OCI-LY7 (cell line): ENCODE data around the gene MAGOH. TPM values are rescaled to one million over a fixed set of nuclear protein-coding genes. Genes with fewer than 3 reads are reported as not detected.

ENCODE experiments used
- BruUV-seq: library from RNA; stranded (reverse); fragments of 400-500 nt; replicated peaks from 2 replicates; lab custom pipeline; 2021; lab: Mats Ljungman, UMichigan
- CTCF ChIA-PET: fragments of 300-600 bp; sonication (Branson Sonifier 250); formaldehyde crosslinking; loops from one replicate; lab custom pipeline; 2022; ENCODE audit warnings: antibody characterized with exemption; ENCODE audit not compliant: unreplicated experiment; lab: Charles Lee
- POLR2A ChIA-PET: fragments of 300-600 bp; sonication (Branson Sonifier 250); formaldehyde crosslinking; loops from one replicate; lab custom pipeline; 2022; ENCODE audit warnings: antibody characterized with exemption; lab: Charles Lee
- DNase-seq: peaks from one replicate; pipeline ENCODE4 v3.0.0-alpha.2; 2015; ENCODE audit warnings: low spot score
- H2AFZ ChIP-seq: fragments of 200-600 bp; sonication (generic), shearing (Covaris generic); 2 replicates; pipeline ENCODE4 v1.6.1; 2014; ENCODE audit warnings: mild to moderate bottlenecking, antibody characterized with exemption, low read length, moderate library complexity
- H3K27ac ChIP-seq: fragments of 200-600 bp; sonication (generic); 2 replicates; pipeline ENCODE4 v1.5.1; 2014; ENCODE audit warnings: mixed run types, low read depth, mild to moderate bottlenecking, moderate library complexity, low read length, inconsistent platforms; ENCODE audit not compliant: poor library complexity, severe bottlenecking
- H3K36me3 ChIP-seq: fragments of 200-600 bp; sonication (generic); 2 replicates; pipeline ENCODE4 v1.6.1; 2014; ENCODE audit warnings: mild to moderate bottlenecking, antibody characterized with exemption, low read length, moderate library complexity, mixed read lengths; ENCODE audit not compliant: insufficient read depth
- H3K4me1 ChIP-seq: fragments of 200-600 bp; sonication (generic); 2 replicates; pipeline ENCODE4 v1.5.1; 2014; ENCODE audit warnings: mild to moderate bottlenecking, low read length; ENCODE audit not compliant: insufficient read depth, poor library complexity, severe bottlenecking
- H3K4me2 ChIP-seq: fragments of 200-600 bp; sonication (generic); 2 replicates; pipeline ENCODE4 v1.6.1; 2014; ENCODE audit warnings: mild to moderate bottlenecking, low read length
- H3K4me3 ChIP-seq: fragments of 200-600 bp; sonication (generic); 2 replicates; pipeline ENCODE4 v1.5.1; 2014; ENCODE audit warnings: mild to moderate bottlenecking, low read depth, low read length; ENCODE audit not compliant: poor library complexity, severe bottlenecking
- H3K79me2 ChIP-seq: fragments of 200-600 bp; sonication (generic); 2 replicates; pipeline ENCODE4 v1.6.1; 2016; ENCODE audit warnings: low read depth, mild to moderate bottlenecking, low read length, moderate library complexity, mixed read lengths; ENCODE audit not compliant: insufficient read depth
- H3K9me2 ChIP-seq: fragments of 200-600 bp; sonication (generic); 2 replicates; pipeline ENCODE4 v1.6.1; 2016; ENCODE audit warnings: mild to moderate bottlenecking, low read length, mixed read lengths; ENCODE audit not compliant: insufficient read depth
- H3K9me3 ChIP-seq: fragments of 200-600 bp; sonication (generic); 2 replicates; pipeline ENCODE4 v1.6.1; 2014; ENCODE audit warnings: mild to moderate bottlenecking, mixed run types, low read length, mixed read lengths
- H4K20me1 ChIP-seq: fragments of 200-600 bp; sonication (generic); 2 replicates; pipeline ENCODE4 v1.6.1; 2014; ENCODE audit warnings: mild to moderate bottlenecking, antibody characterized with exemption, low read length, moderate library complexity, mixed read lengths; ENCODE audit not compliant: insufficient read depth
- EZH2phosphoT487 ChIP-seq: fragments of 200-600 bp; sonication (generic); IDR thresholded peaks from 2 replicates; pipeline ENCODE4 v1.6.1; 2018; ENCODE audit warnings: low read depth, borderline replicate concordance, mild to moderate bottlenecking, mixed run types, antibody characterized with exemption, low read length, moderate library complexity, mixed read lengths
- intact Hi-C: fragments of 100-400 bp; cut with micrococcal nuclease; formaldehyde crosslinking; loops from one replicate; pipeline ENCODE4 v1.10.0; 2022; ENCODE audit not compliant: unreplicated experiment
- total RNA-seq, 2 experiments: library from RNA; depleted of rRNA in 1 of 2; stranded (reverse); fragments of >200 nt in 1 of 2; shearing (Covaris generic) in 1 of 2; gene quantifications; 2 replicates each; pipeline ENCODE4 v1.2.3, GENCODE V29; 2014 to 2022
- TF ChIP-seq, protein P1 (sequence below): fragments of 200-600 bp; sonication (generic); conservative IDR thresholded peaks from 2 replicates; pipeline ENCODE4 v1.5.1; 2014; ENCODE audit warnings: mild to moderate bottlenecking, antibody characterized with exemption, low read length, moderate library complexity, mixed read lengths

MAGOH gene
- total RNA-seq, 2 experiments from 2014 or later = 87.3 to 98.3 TPM

- POLR2A ChIA-PET = interaction anchor here (0.7 to 0.9 kb wide), 3 partner anchors 48 to 290 kb away, joined by 3 to 6 read pairs (median 4); no protein-coding TSS in a partner anchor
- CTCF ChIA-PET = interaction anchor here (0.9 kb wide), 1 partner anchor 13 kb away, joined by 3 read pairs; no protein-coding TSS in a partner anchor
- Histone ChIP-seq H3K27ac (no peak overlapping the region), H3K79me2 (no peaks in the 10 kb centered on the region), H4K20me1 (no peaks in the 10 kb centered on the region), H3K9me2 (no peaks in the 10 kb centered on the region), H3K4me2 (no peak overlapping the region), H3K9me3 (no peaks in the 10 kb centered on the region), H2AFZ (no peak overlapping the region), H3K4me3 (no peak overlapping the region), H3K36me3 (peaks cover 86% of the 10 kb centered on the region), H3K4me1 (no peaks in the 10 kb centered on the region)
- intact Hi-C loops = loop anchor here (1.0 to 5.0 kb wide), 2 partner anchors 49 to 115 kb away; partner anchors contain the start of gene LRP8
- no peak for TF ChIP-seq EZH2phosphoT487
- TF ChIP-seq, protein P1, sequence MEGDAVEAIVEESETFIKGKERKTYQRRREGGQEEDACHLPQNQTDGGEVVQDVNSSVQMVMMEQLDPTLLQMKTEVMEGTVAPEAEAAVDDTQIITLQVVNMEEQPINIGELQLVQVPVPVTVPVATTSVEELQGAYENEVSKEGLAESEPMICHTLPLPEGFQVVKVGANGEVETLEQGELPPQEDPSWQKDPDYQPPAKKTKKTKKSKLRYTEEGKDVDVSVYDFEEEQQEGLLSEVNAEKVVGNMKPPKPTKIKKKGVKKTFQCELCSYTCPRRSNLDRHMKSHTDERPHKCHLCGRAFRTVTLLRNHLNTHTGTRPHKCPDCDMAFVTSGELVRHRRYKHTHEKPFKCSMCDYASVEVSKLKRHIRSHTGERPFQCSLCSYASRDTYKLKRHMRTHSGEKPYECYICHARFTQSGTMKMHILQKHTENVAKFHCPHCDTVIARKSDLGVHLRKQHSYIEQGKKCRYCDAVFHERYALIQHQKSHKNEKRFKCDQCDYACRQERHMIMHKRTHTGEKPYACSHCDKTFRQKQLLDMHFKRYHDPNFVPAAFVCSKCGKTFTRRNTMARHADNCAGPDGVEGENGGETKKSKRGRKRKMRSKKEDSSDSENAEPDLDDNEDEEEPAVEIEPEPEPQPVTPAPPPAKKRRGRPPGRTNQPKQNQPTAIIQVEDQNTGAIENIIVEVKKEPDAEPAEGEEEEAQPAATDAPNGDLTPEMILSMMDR = peak; percentile 94
- peak; percentile 57 for DNase-seq
- BruUV-seq = no TSS peak
Measured at GRCh38 chr1:53278298-53278725, 40.0 kb upstream of the MAGOH start.

- DNase-seq = no peak
- no peaks in the 10 kb centered on the region for H3K9me2 ChIP-seq
- no peaks in the 10 kb centered on the region for H4K20me1 ChIP-seq
- CTCF ChIA-PET = no interaction called here
- H3K36me3 ChIP-seq = peaks cover 87% of the 10 kb centered on the region
- no peak for TF ChIP-seq EZH2phosphoT487
- TF ChIP-seq, protein P1 = no peak
- POLR2A ChIA-PET = no interaction called here
- H3K4me1 ChIP-seq = no peaks in the 10 kb centered on the region
- no peak overlapping the region for H3K4me2 ChIP-seq
- H3K27ac ChIP-seq = no peak overlapping the region
- H3K79me2 ChIP-seq = no peaks in the 10 kb centered on the region
- H3K9me3 ChIP-seq = no peaks in the 10 kb centered on the region
- intact Hi-C loops = loop anchor here (5.0 kb wide), 1 partner anchor 50 kb away; the partner anchor contains the start of gene LRP8
- H3K4me3 ChIP-seq = no peak overlapping the region
- H2AFZ ChIP-seq = no peak overlapping the region
- no TSS peak for BruUV-seq
Measured at GRCh38 chr1:53277326-53277725, 39.0 kb upstream of the MAGOH start.

DNA sequence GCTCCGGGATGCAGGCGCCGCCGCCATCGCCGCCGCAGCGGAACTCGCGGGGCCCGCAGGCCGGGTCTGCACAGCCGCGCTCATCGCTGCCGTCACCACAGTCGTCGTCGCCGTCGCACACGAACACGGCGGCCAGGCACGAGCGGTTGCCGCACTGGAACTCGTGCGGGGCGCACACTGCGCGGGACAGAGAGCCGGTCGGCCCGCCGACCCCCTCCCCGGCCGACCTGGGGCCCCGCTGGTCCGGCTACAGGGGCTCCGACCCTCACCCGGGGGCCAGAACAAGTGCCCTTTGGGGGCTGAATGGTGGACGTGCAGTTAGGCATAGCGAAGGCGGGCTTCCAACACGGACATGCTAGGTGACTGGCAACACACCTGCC is 38.6 kb upstream of the MAGOH start:
- TF ChIP-seq, protein P1 = no peak
- TF ChIP-seq EZH2phosphoT487 = no peak
- Histone ChIP-seq H3K4me1 (no peaks in the 10 kb centered on the region), H4K20me1 (no peaks in the 10 kb centered on the region), H3K27ac (no peak overlapping the region), H3K36me3 (peaks cover 88% of the 10 kb centered on the region), H3K9me2 (no peaks in the 10 kb centered on the region), H3K4me3 (no peak overlapping the region), H3K4me2 (no peak overlapping the region), H3K9me3 (no peaks in the 10 kb centered on the region), H2AFZ (no peak overlapping the region), H3K79me2 (no peaks in the 10 kb centered on the region)
- CTCF ChIA-PET = no interaction called here
- DNase-seq = no peak
- no TSS peak for BruUV-seq
- intact Hi-C loops = loop anchor here (5.0 kb wide), 1 partner anchor 50 kb away; the partner anchor contains the start of gene LRP8
- POLR2A ChIA-PET = no interaction called here
